Measurements from ENCODE around the gene IGF2BP1. TPM values are rescaled to one million over a fixed set of nuclear protein-coding genes. Genes with fewer than 3 reads are reported as not detected.
"Not testable (repeated sequence)": the region's sequence is repeated elsewhere in the genome, so short reads cannot be mapped to it uniquely, and the experiment has no call there.

Gene IGF2BP1
- polyA plus RNA-seq, 1 experiment = 9.9 TPM

- Histone ChIP-seq H3K9me3 (ENCODE audit: control insufficient read depth, insufficient read depth, low read length) (no peaks in the 10 kb centered on the region; the same call in 1 of the 2 replicates), H3K4me3 (ENCODE audit: low read depth, low read length) (no peak overlapping the region), H3K27ac (ENCODE audit: low read depth, low read length) (no peak overlapping the region), H3K27me3 (ENCODE audit: control insufficient read depth, insufficient read depth, low read length) (no peaks in the 10 kb centered on the region)
- ChIA-PET POLR2A (no interaction called here), CTCF (interaction anchor here (0.6 to 7.5 kb wide), 3 partner anchors 30 to 50 kb away, joined by 3 to 37 read pairs (median 3); no protein-coding TSS in a partner anchor)
- TF ChIP-seq, protein P1, sequence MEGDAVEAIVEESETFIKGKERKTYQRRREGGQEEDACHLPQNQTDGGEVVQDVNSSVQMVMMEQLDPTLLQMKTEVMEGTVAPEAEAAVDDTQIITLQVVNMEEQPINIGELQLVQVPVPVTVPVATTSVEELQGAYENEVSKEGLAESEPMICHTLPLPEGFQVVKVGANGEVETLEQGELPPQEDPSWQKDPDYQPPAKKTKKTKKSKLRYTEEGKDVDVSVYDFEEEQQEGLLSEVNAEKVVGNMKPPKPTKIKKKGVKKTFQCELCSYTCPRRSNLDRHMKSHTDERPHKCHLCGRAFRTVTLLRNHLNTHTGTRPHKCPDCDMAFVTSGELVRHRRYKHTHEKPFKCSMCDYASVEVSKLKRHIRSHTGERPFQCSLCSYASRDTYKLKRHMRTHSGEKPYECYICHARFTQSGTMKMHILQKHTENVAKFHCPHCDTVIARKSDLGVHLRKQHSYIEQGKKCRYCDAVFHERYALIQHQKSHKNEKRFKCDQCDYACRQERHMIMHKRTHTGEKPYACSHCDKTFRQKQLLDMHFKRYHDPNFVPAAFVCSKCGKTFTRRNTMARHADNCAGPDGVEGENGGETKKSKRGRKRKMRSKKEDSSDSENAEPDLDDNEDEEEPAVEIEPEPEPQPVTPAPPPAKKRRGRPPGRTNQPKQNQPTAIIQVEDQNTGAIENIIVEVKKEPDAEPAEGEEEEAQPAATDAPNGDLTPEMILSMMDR (IDR thresholded peaks at IDR 0.05; ENCODE audit: low read depth, low read length) = no peak
- no peak for DNase-seq (ENCODE audit: low read depth, low spot score)
These were observed 5.6 kb downstream of the IGF2BP1 start for GRCh38 chr17:49002766-49003165.

DNA sequence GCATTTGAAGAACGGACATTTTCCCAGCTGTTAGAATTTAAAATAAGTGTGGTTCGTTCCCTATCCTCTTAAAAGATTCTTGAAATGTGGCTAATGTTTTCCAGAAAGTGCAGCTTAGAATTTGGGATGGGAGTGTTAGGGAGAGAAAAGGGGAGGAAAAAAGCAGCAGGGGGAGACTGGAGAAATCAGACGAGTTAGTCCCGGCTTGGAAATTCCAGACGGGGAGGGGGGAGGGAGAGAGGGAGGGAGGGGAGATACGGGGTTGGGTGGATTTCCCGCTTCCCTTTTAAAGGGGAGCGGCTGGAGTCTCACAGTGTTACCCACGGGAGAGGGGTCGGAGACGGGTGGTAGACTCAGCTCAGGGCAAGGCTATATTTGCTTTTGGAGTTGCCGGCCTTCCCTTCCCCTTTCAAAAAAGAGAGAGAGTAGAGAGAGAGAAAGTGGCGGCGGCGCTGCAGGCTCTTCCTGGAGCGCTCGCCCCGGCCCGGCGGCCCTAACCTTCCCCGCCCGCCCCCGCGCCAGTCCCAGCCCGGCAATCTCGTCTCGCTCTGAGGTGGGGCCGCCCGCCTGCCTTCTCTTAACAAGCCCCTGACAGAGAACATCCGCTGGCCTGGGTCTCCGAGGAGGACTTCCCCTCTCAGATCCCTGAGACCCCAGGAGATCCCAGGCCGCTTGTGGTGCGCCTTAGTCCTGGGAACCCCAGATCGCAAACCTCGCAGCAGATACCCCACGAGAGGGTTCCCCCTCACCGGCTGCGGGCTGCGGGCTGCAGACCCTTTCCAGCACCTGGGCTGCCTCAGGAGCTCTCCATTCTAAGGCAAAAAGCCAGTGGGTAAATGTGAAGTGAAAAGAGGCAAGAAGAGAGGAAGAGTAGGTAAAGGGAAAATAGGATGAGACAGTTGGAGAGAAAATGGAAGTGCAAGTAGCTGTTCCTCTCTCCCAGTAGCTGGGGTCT, 6.6 kb downstream of the IGF2BP1 start:
- H3K27me3 ChIP-seq (ENCODE audit: control insufficient read depth, insufficient read depth, low read length) = no peaks in the 10 kb centered on the region
- TF ChIP-seq, protein P1 (IDR thresholded peaks at IDR 0.05; ENCODE audit: low read depth, low read length) = no peak
- H3K4me3 ChIP-seq (ENCODE audit: low read depth, low read length) = peak overlapping the region; percentile 64
- ChIA-PET POLR2A (interaction anchor here (0.5 kb wide), 1 partner anchor 65 kb away, joined by 5 read pairs; no protein-coding TSS in a partner anchor), CTCF (interaction anchor here (0.6 to 7.5 kb wide), 4 partner anchors 13 to 51 kb away, joined by 3 to 37 read pairs (median 4); no protein-coding TSS in a partner anchor)
- H3K9me3 ChIP-seq (ENCODE audit: control insufficient read depth, insufficient read depth, low read length) = no peaks in the 10 kb centered on the region
- DNase-seq (ENCODE audit: low read depth, low spot score) = no peak
- peak overlapping the region; percentile 23 for H3K27ac ChIP-seq (ENCODE audit: low read depth, low read length)

DNA sequence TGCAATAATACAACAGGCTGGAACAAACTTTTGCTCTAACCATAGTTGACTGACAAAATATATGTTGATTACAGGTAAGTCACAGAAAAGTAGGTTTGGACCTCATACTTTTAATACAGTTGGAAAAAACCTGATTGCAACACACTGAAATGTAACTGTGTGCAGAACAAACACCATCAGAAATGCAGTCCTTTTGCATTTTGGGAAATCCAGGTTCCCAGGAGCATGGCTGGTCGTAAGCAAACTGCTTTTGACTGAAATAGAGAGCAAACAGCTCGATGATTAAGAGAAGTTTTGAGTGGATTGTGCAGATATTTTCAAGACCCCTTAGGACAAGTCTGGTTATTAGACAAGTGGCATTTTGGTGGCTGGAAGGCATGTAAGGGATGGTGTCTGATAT, 8.0 kb downstream of the IGF2BP1 start:
- Histone ChIP-seq H3K27ac (ENCODE audit: low read depth, low read length) (no peak overlapping the region), H3K9me3 (ENCODE audit: control insufficient read depth, insufficient read depth, low read length) (no peaks in the 10 kb centered on the region), H3K27me3 (ENCODE audit: control insufficient read depth, insufficient read depth, low read length) (no peaks in the 10 kb centered on the region), H3K4me3 (ENCODE audit: low read depth, low read length) (no peak overlapping the region)
- CTCF ChIA-PET = interaction anchor here (0.6 to 7.5 kb wide), 3 partner anchors 28 to 52 kb away, joined by 3 to 37 read pairs (median 6); no protein-coding TSS in a partner anchor
- DNase-seq (ENCODE audit: low read depth, low spot score) = no peak
- TF ChIP-seq, protein P1 (IDR thresholded peaks at IDR 0.05; ENCODE audit: low read depth, low read length) = no peak
- POLR2A ChIA-PET = no interaction called here

DNA sequence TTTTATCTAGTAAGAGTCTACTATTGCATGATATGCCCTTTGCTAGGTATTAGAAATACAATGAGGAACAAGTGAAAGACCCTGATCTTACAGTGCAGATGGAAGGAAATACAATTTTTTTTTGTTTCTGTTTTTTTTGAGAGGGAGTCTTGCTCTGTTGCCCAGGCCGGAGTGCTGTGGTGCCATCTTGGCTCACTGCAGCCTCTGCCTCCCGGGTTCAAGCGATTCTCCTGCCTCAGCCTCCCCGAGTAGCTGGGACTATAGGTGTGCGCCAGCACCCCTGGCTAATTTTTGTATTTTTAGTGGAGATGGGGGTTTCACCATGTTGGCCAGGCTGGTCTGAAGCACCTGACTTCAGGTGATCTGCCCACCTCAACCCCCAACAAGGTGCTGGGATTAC, 11.7 kb downstream of the IGF2BP1 start:
- POLR2A ChIA-PET; DNase-seq (ENCODE audit: low read depth, low spot score); H3K4me3 ChIP-seq (ENCODE audit: low read depth, low read length); H3K9me3 ChIP-seq (ENCODE audit: control insufficient read depth, insufficient read depth, low read length); H3K27me3 ChIP-seq (ENCODE audit: control insufficient read depth, insufficient read depth, low read length); H3K27ac ChIP-seq (ENCODE audit: low read depth, low read length): not testable (repeated sequence)
- CTCF ChIA-PET = interaction anchor here (1.7 kb wide), 1 partner anchor 24 kb away, joined by 6 read pairs; no protein-coding TSS in a partner anchor

DNA sequence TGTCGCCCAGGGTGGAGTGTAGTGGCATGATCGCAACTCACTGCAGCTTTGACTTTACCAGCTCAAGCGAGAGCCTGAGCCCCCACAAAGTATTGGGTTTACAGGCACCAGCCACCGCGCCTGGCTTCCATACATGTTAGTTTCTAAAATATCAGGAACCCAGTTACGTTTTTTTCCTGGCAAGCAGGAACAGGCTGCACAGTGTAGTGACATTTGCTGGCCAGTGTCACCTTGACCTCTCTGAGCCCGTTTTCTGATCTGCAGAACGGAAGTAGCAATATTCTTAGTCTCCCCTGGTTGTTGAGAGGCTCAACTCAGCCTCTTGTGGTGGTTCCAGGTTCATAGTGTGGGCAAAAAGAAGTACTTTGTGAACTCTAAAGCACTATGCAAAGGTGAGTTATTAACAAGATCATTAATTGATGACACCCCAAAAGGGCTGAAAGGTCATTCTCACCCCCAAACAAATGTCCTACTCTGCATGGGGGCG, 15.6 kb downstream of the IGF2BP1 start:
- TF ChIP-seq, protein P1 (IDR thresholded peaks at IDR 0.05; ENCODE audit: low read depth, low read length) = no peak
- POLR2A ChIA-PET = no interaction called here
- CTCF ChIA-PET = interaction anchor here (1.0 to 1.8 kb wide), 2 partner anchors 18 to 20 kb away, joined by 3 to 11 read pairs; no protein-coding TSS in a partner anchor
- DNase-seq (ENCODE audit: low read depth, low spot score) = no peak
- Histone ChIP-seq H3K9me3 (ENCODE audit: control insufficient read depth, insufficient read depth, low read length) (no peaks in the 10 kb centered on the region; the same call in 1 of the 2 replicates), H3K27me3 (ENCODE audit: control insufficient read depth, insufficient read depth, low read length) (no peaks in the 10 kb centered on the region), H3K27ac (ENCODE audit: low read depth, low read length) (no peak overlapping the region), H3K4me3 (ENCODE audit: low read depth, low read length) (no peak overlapping the region)

Data from AG04450 (cell line).